HEK293T (cell line): Measurements from ENCODE around the gene SOX13.

Experiments used
- ARNT ChIP-seq: fragments of 450-650 bp; IDR thresholded peaks from 2 replicates; pipeline ENCODE4 v1.6.1; 2017; ENCODE audit warnings: mild to moderate bottlenecking
- BHLHE40 ChIP-seq: fragments of 450-650 bp; IDR thresholded peaks from 2 replicates; pipeline ENCODE4 v1.6.1; 2016; ENCODE audit warnings: mild to moderate bottlenecking, moderate library complexity, borderline replicate concordance
- CTBP1 ChIP-seq: fragments of 450-650 bp; IDR thresholded peaks from 2 replicates; pipeline ENCODE4 v1.6.1; 2016; ENCODE audit warnings: borderline replicate concordance
- FOXA1 ChIP-seq: fragments of 450-650 bp; IDR thresholded peaks from 2 replicates; pipeline ENCODE4 v1.6.1; 2016; ENCODE audit warnings: mild to moderate bottlenecking
- FOXK2 ChIP-seq: fragments of 450-650 bp; IDR thresholded peaks from 2 replicates; pipeline ENCODE4 v1.6.1; 2016; ENCODE audit warnings: mild to moderate bottlenecking
- FOXM1 ChIP-seq: fragments of 450-650 bp; IDR thresholded peaks from 2 replicates; pipeline ENCODE4 v1.6.1; 2017; ENCODE audit warnings: mild to moderate bottlenecking, borderline replicate concordance
- HDGF ChIP-seq: fragments of 450-650 bp; IDR thresholded peaks from 2 replicates; pipeline ENCODE4 v1.6.1; 2017; ENCODE audit warnings: antibody characterized with exemption, borderline replicate concordance
- LEF1 ChIP-seq: fragments of 450-650 bp; IDR thresholded peaks from 2 replicates; pipeline ENCODE4 v1.6.1; 2017; ENCODE audit warnings: mild to moderate bottlenecking, borderline replicate concordance
- NFRKB ChIP-seq: fragments of 450-650 bp; IDR thresholded peaks from 2 replicates; pipeline ENCODE4 v1.6.1; 2016; ENCODE audit warnings: mild to moderate bottlenecking, moderate library complexity
- PKNOX1 ChIP-seq: fragments of 450-650 bp; IDR thresholded peaks from 2 replicates; pipeline ENCODE4 v1.6.1; 2016
- SP1 ChIP-seq: fragments of 450-650 bp; IDR thresholded peaks from 2 replicates; pipeline ENCODE4 v1.6.1; 2017
- SUZ12 ChIP-seq: fragments of 450-650 bp; IDR thresholded peaks from 2 replicates; pipeline ENCODE4 v1.6.1; 2016; ENCODE audit warnings: mild to moderate bottlenecking
- TARDBP ChIP-seq: fragments of 450-650 bp; IDR thresholded peaks from 2 replicates; pipeline ENCODE4 v1.6.1; 2016
- ZNF384 ChIP-seq: fragments of 450-650 bp; IDR thresholded peaks from 2 replicates; pipeline ENCODE4 v1.6.1; 2016

- TF ChIP-seq SUZ12 (no peak), FOXA1 (no peak), PKNOX1 (no peak), ARNT (no peak), FOXK2 (no peak), SP1 (no peak), FOXM1 (no peak), NFRKB (no peak), BHLHE40 (no peak), ZNF384 (no peak), LEF1 (no peak), CTBP1 (no peak), TARDBP (no peak), HDGF (no peak)
Measured at GRCh38 chr1:204081791-204082513, 9.0 kb downstream of the SOX13 start.
